ENCODE results near the gene UBIAD1.

GRCh38 chr1:11318982-11319381 lies 46.0 kb downstream of the UBIAD1 start:
- TF ChIP-seq CTCF (IDR thresholded peaks at IDR 0.05), result no peak
- TF ChIP-seq EZH2 (IDR thresholded peaks at IDR 0.05; ENCODE audit: borderline replicate concordance, insufficient read depth, low read depth, low read length, poor library complexity, severe bottlenecking), result no peak
